ENCODE measurements around the gene TRIM71. TPM values are rescaled to one million over a fixed set of nuclear protein-coding genes. Genes with fewer than 3 reads are reported as not detected.
"Not testable (repeated sequence)": the region's sequence is repeated elsewhere in the genome, so short reads cannot be mapped to it uniquely, and the experiment has no call there.

The TRIM71 gene
- 10.4 TPM for polyA plus RNA-seq (ENCODE audit: insufficient read length)
- long read RNA-seq, donor 1: 0 reads
- long read RNA-seq, donor 2: 0 reads
- long read RNA-seq, donor 3: 0 reads
- long read RNA-seq, donor 4: 0 reads
- long read RNA-seq, donor 5: 0 reads
- long read RNA-seq, donor 6: 0 reads
- long read RNA-seq, donor 7: 0 reads
- long read RNA-seq, donor 8, full-length matches to known transcripts: 1 of 1 reads
- long read RNA-seq, donor 8, partial matches to known transcripts: 0 of 1 reads
- long read RNA-seq, donor 8, other reads (novel, unspliced or antisense): 0 of 1 reads

DNA sequence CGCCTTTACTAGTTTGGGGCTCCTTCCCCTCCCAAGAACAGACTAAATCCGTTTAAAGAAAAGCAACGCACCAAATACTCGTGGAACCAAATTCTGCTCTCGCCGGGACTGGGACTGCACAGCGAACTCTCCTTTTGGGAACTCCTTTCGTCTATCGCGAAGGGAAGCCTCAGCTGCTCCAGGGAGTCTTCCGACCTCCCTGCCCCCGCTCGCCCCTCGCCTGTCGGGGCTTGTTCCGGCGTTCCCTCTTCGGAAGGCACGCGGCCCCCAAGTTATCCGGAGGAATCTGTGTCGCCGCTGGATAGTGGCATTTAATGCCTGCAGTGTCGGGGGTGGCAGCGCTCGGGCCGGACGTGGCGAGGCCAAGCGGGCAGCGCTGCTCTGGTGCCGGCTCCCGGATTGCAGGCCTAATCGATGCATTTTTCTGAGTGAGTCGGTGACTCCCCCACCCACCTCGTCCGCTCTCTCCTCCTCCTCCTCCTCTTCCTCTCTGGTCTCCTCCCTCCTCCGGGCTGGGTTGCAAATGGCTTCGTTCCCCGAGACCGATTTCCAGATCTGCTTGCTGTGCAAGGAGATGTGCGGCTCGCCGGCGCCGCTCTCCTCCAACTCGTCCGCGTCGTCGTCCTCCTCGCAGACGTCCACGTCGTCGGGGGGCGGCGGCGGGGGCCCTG is at the start of gene TRIM71:
TRIM71 (plus strand) TSS at position 440 of the 671 bp plus-strand sequence; CDS start at position 524, 84 bp downstream.
- peak; percentile 27 for DNase-seq

DNA sequence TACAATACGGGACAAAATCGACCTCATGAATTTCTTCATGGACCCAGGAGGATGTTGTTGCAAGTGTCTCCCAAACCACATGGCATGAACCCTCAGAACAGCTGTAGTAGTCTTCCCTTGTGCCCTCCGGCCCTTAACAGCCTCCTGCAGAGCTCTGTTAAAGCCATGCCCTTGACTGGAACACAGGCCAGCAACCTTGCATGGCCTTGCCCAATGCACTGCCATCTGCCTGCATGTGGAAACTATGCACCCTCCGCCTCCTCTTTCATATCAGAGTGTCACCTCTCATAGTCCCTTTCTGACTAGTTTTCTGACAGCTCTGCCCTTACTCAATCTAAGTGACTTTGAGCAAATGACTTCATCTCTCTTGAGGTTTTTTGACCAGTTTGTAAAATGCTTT is 39.4 kb upstream of the TRIM71 start:
- DNase-seq: no peak

DNA sequence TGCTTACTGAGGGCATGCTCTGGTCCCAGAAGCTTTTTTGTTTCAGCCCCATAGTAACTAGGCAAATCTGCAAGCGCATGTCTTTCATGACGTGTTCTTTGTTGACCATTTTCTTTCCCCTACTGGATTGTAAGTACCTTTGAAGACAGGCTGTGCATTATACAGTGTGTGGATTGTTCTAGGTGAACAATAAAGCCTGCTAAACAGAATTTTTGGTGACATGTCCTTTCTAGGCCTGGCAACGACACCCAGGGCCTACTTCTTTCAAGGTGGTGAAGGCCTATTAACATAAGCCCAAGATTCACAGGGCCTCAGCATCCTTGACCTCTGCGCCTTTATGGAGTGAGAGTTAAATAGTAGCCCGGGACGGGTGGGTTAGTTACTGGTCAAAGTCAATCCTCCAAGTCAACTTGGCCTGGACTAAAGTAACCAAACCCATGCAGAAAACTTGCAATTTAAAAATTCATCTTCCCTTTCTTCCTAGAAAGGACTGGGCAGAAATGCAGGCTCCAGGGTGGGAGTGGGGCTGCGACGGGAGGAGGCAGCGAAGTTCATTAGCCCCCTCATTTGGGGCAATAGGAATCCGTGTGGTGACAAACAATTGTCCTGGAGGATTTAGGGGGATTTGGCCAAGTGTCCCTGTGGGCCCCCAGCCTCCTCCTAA is 37.6 kb upstream of the TRIM71 start:
- no peak for DNase-seq

DNA sequence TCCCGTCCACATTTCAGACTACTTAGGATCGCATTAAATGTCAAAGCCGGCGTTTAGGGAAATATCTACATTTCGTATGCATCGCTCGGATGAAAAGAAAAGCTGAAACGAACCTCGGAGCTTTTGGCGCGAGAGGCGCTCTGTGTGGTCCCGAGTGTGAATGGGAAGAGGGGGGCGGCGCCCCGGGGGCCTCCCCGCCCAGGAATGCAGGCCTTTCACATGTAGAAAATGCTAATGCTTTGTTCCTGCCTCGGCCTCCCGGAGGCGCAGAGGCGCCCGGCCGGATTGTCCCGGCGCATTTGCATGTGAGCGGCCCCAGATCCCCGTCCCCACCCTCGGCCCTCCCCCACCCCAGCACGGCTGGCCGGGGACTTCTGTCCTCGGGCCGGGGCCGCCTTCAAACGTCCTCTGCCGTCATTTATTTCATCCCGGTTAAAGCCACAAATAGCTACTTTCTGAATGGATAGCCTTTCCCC is 37.0 kb upstream of the TRIM71 start:
- peak; percentile 69 for DNase-seq

DNA sequence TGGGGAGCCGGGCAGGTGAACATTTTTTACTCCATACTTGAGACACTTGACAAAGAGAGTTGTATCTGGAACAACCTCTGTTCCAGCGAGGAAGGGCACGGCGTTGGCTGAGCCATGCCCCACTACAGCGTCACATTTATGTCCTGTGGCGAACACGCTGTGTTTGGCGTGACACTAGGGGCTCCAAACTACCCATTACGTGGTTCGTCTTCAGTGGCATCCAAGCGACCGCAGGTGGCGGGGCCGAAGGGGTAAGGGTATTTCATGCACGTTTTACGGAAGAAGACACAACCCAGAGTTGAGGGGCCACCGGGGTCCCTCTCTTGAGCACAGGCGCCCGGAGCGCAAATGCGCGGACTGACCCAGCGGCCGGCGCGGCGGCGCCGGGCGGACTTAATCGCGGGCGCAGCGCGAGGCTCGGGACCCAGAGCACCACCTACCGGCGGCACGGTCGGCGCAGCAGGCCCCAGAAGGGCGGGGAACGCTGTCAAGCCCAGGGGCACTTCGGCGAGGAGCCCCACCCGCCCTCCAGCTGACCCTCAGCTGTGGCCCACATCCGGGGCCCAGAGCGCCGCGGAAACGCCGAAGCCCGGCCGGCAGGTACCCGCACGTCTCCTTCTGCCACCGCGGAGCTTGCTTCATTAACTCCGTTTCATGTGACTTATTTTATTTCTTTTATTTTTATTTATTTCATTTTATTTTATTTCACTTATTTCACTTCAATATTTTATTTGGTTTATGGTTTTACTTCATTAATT is 36.4 kb upstream of the TRIM71 start:
- DNase-seq: peak; percentile 79

DNA sequence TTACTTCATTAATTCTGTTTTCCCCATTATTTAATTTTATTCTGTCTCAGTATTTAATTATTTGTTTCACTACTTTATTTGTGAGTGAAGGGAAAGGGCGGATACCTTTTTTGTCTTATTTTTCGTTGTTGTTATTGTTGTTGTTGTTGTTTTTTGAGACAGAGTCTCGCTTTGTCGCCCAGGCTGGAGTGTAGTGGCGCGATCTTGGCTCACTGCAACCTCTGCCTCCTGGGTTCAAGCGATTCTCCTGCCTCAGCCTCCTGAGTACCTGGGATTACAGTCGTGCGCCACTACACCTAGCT is 35.9 kb upstream of the TRIM71 start:
- not testable (repeated sequence) for DNase-seq

DNA sequence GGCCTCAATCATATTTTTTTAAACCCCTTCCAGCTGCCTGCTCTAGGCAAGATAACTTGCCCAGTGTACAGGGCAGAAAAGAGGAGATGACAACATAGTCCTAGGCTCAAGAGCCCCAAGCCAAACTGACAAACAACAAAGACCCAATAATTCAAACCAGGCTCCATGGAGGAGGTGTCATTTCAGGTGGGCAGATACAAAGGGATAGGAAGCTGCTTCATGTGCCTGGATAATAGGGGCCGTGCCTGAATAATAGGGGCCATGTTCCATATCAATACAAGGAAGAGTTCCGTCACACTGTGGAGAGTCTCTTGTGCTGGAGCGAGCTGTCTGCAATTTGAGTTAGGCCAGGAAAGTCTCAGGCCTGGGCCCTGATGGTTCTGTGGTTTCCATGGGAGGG is 35.4 kb upstream of the TRIM71 start:
- no peak for DNase-seq

DNA sequence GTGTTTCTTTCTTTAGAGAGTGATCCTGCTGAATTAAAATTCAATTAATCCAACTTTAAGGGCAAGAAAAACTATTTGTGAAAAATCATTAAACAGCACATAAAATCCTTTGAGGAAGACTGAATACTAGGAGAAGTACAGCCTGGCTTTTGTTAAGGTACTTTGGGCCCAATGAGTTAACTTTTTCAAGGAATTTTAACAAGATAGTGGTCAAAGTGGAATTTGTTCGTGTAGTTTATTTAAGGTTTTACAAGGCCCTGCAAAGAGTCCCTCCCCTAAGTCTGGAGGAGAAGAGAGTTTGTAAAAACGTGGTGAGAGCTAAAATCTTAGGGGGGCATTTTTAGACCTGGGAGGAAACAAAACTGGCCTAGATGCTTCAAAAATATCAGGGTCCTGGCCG is 26.0 kb upstream of the TRIM71 start:
- DNase-seq: no peak

DNA sequence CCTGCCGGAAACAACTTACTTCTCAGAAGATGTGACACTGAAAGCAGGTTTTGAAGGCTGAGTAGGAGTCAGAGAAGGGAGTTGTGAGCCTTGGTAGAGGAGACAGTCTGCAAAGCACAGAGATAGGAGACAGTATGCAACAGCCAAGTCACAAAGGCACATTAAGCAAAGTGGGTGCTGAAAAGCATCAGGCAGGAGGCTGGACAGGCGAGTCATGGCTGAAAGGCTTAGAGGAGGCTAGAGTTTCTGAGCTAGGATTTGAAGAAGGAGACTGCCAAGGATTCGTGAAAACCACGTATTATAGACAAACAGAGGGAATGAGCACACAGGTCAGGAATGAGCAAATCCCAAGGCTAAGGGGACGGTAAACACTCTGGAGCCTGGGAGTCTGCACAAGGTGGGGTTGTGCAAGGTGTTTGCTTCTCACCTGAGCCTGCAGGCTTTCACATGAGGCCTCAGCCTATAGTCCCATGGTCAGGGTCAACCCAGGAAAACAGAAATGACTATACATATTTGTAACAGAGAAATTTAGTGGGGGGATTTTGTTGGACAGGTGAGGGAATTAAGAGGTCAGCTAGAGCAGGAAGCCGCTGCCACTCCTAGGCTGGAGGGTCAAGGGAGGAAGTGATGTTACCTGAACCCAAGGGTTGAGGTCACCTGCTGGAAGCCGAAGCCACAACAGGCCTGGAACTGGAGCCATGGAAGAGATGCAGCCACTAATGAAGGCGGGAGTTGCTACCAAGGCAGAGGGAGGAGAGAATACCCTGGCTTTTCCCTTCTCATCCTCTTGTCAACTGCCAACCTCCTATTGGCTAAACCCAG is 23.1 kb upstream of the TRIM71 start:
- DNase-seq: no peak

DNA sequence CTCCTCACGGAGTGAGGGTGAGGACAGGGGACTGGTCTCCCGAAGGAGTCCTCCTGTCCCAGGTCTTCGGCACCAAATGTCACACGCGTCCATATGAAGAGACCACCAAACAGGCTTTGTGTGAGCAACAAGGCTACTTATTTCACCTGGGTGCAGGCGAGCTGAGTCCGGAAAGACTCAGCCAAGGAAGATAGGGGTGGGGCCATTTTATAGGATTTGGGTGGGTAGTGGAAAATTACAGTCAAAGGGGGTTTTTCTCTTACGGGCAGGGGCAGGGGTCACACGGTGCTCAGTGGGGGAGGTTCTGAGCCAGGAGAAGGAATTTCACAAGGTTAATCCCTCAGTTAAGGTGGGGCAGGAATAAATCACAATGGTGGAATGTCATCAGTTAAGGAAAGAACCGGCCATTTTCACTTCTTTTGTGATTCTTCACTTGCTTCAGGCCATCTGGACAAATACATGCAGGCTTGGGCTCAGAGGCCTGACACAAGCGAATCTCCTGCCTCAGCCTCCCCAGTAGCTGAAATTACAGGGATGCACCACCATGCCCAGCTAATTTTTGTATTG is 21.3 kb upstream of the TRIM71 start:
- DNase-seq: not testable (repeated sequence)

DNA sequence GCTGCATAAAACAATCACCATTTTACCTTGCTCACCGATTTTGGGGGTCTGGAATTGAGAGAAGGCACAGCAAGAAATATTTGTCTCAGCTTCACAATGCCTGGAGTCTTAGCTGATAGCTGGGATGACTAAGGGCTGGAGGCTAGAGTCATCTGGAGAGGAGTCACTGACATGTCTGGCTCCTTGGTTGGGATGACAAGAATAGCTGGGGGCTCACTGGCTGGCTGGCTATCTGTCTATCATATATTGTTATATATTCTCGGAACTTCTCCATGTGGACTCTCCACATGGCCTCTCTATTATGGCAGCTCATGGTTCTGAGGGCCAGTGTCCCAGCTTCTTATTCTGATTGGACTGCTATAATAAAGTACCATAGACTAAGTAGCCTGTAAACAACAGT is 20.0 kb upstream of the TRIM71 start:
- DNase-seq: no peak

DNA sequence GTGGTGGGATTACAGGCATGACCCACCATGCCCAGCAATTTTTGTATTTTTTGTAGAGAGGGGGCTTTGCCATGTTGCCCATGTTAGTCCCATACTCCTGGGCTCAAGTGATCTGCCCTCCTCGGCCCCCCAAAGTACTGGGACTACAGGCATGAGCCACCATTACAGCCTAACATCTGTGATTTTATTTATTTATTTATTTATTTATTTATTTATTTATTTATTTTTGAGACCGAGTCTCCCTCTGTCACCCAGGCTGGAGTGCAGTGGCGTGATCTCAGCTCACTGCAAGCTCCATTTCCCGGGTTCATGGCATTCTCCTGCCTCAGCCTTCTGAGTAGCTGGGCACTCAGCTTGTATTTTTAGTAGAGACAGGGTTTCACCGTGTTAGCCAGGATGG is 16.4 kb upstream of the TRIM71 start:
- not testable (repeated sequence) for DNase-seq

DNA sequence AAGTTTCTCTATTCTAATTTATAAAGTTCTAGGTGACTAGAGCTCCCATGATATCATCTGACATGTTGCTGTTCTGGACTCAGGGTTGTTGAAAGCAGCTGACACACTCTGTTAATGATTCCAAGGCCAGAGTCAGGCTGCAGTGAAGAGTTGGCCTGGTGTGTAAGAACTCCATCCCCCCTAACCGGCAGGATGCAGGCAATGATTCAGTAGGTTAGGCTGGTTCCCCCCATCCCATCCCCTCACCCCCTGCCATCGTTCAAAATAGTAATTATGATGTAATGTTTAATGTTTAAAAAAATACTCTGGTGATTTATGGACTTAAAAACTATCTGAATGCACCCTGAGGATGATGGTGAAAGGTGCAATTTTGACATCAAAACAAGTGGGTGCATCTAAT is 4.6 kb upstream of the TRIM71 start:
- peak; percentile 67 for DNase-seq

DNA sequence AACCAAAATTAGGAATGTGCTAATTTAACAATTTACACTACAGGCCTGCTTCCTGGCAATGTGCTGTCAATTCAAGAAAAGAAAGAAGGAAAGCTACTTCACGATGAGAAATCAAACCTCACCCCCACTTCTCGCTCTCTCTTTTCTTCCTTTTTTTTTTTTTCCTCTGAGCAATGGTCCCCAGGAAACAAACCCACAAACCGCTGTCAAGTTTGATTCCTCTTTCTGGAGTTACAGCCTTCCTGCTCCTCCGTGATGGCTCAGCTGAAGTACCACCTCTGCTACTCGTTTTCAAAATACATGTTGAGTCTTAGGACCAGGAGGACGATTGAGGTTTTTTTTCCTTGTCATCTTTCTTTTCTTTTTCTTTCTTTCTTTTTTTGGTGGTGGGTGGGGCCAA is 3.4 kb upstream of the TRIM71 start:
- DNase-seq: no peak

DNA sequence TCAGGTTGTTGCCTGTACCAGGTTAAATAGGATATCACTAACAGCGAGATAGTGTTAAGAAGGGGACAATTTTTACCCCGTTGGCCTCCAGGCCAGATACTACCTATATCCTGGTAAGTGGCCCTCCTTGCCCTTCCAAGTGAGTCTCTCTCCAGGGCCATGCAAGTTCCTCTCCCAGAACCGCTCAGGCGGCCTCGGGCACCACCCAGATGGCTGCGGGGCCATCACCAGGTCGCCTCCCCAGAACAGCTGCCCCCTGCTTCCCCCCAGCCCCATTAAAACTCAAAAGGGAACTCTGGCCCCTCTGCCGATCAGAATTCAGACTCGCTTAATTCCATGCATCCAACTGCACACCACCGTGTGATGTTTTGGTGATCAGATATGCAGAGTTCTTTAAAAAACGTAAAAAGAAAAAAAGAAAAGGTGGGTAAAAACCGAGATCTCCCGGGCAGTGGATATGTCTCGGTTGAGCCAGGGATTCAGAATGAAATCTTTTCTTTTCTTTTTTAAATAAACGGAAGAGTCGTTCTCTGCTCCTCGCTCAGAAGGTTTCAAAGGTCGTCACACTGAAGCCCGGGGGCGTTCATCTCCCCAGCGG is 1.9 kb upstream of the TRIM71 start:
- peak; percentile 41 for DNase-seq

DNA sequence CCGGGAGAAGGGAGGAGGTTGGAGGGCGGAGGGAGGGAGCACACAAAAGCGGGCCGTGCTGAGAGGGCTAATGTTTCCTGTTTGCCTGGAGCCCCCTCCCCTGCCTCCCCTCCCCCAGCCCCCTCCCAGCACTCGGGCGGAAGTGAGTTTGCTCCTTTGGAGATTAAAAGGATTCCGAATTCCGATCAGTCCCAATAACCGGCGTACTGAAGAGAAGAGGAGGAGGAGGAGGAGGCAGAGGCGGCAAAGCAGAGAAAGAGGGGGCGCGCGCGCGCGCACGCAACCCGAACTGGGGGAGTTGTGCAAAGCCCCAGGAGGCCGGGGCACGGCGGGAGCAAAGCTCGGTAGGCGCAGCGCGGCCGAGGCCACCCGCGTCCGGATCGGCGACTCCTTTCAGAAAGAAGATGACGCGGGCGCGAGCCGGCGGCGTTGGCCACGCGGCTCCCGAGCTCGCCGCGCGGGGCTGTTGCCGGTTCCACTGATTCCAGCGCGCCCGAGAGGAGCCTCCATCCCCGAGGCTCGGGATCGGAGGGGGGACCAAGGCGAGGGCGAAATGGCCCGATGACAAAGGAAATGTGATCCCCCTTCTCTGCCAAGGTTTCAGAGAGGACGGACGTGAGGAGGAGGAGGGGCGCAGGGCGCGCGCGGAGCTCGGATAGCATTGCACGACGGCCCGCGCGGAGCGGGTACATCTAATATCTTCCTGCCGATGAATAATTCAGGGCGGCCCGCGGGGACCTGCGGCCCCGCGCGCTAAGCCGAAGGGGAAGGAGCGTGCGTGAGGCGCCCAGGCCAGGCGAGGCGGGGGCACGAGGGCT is 1.1 kb upstream of the TRIM71 start:
- peak; percentile 54 for DNase-seq

DNA sequence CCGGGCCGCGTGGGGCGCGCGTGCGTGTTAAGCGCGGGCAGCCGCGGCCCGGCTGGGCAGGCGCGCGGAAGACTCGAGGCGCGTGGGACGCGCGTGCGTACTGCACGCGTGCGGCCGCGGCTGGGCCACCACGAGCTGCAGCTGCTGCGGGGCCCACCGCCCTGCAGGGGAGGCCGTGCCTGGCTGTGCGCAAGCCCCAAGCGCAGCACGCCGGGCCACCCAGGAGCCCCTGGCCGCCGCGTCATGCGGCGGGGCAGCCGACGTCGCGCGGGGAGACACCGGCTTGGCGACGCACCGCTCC is 590 bp upstream of the TRIM71 start:
- DNase-seq: no peak

DNA sequence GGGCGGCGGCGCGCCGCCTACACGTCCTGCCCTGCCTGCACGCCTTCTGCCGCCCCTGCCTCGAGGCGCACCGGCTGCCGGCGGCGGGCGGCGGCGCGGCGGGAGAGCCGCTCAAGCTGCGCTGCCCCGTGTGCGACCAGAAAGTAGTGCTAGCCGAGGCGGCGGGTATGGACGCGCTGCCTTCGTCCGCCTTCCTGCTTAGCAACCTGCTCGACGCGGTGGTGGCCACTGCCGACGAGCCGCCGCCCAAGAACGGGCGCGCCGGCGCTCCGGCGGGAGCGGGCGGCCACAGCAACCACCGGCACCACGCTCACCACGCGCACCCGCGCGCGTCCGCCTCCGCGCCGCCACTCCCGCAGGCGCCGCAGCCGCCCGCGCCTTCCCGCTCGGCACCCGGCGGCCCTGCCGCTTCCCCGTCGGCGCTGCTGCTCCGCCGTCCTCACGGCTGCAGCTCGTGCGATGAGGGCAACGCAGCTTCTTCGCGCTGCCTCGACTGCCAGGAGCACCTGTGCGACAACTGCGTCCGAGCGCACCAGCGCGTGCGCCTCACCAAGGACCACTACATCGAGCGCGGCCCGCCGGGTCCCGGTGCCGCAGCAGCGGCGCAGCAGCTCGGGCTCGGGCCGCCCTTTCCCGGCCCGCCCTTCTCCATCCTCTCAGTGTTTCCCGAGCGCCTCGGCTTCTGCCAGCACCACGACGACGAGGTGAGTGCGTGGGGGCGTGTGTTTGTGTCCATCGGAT is 602 bp downstream of the TRIM71 start:
- no peak for DNase-seq

DNA sequence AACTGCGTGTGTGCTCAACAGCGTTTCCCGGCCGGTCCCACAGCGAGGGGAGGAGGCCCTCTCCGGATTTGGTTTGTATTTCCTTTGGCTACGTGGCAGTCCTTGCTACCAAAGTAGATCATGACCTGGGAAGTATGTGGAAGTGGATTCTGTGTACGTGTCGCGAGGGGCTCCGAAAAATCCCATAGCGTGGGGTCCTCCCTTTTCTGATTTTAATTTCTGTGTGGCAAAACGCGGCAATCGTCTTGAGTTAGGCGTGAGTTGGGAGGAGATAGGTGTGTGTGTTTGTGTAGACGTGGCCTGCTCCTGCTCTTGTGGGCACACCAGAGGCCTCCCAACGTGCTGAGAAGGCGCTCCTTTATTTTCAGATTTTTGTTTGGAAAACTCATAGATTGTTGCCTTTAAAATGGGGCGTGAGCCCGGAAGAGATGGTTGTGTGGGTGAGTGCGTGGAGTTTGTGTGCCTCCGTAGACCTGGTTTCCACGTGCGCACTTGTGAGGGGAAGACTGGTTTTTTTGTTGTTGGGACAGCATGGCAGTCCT is 1.2 kb downstream of the TRIM71 start:
- DNase-seq: no peak

All from left kidney (tissue), 8 donors.